ENCODE data around the gene PIWIL1.

PIWIL1 gene

GRCh38 chr12:130374083-130374482, 36.4 kb downstream of the PIWIL1 start:
- DNase-seq (ENCODE audit: low read depth), result no peak

- DNase-seq (ENCODE audit: low read depth), result no peak
Measured at GRCh38 chr12:130375296-130376287, 37.9 kb downstream of the PIWIL1 start.

GRCh38 chr12:130382818-130383217, 45.1 kb downstream of the PIWIL1 start:
- DNase-seq (ENCODE audit: low read depth), result no peak

- no peak for DNase-seq (ENCODE audit: low read depth)
Measured at GRCh38 chr12:130384234-130384633, 46.5 kb downstream of the PIWIL1 start.

GRCh38 chr12:130385193-130385592, 47.5 kb downstream of the PIWIL1 start:
- no peak for DNase-seq (ENCODE audit: low read depth)

- DNase-seq (ENCODE audit: low read depth), result no peak
Measured at GRCh38 chr12:130391186-130391585, 53.5 kb downstream of the PIWIL1 start.

GRCh38 chr12:130394906-130395305, 57.2 kb downstream of the PIWIL1 start:
- DNase-seq (ENCODE audit: low read depth), result no peak

- DNase-seq (ENCODE audit: low read depth), result no peak
Measured at GRCh38 chr12:130396667-130397066, 59.0 kb downstream of the PIWIL1 start.

GRCh38 chr12:130398100-130398848, 60.6 kb downstream of the PIWIL1 start:
- DNase-seq (ENCODE audit: low read depth), result no peak

GRCh38 chr12:130401703-130402102, 64.0 kb downstream of the PIWIL1 start:
- DNase-seq (ENCODE audit: low read depth), result no peak

- DNase-seq (ENCODE audit: low read depth), result no peak
Measured at GRCh38 chr12:130405332-130405731, 67.6 kb downstream of the PIWIL1 start.

- no peak for DNase-seq (ENCODE audit: low read depth)
Measured at GRCh38 chr12:130412384-130412783, 74.7 kb downstream of the PIWIL1 start.

GRCh38 chr12:130413909-130414308, 76.2 kb downstream of the PIWIL1 start:
- DNase-seq (ENCODE audit: low read depth), result no peak

- no peak for DNase-seq (ENCODE audit: low read depth)
Measured at GRCh38 chr12:130414381-130414780, 76.7 kb downstream of the PIWIL1 start.

GRCh38 chr12:130418251-130418650, 80.6 kb downstream of the PIWIL1 start:
- DNase-seq (ENCODE audit: low read depth), result no peak

- no peak for DNase-seq (ENCODE audit: low read depth)
Measured at GRCh38 chr12:130419116-130419515, 81.4 kb downstream of the PIWIL1 start.

- no peak for DNase-seq (ENCODE audit: low read depth)
Measured at GRCh38 chr12:130420071-130420470, 82.4 kb downstream of the PIWIL1 start.

GRCh38 chr12:130421896-130422295, 84.2 kb downstream of the PIWIL1 start:
- no peak for DNase-seq (ENCODE audit: low read depth)
